Measurements from ENCODE around the gene SPTB. TPM values are rescaled to one million over a fixed set of nuclear protein-coding genes. Genes with fewer than 3 reads are reported as not detected.
A peak's percentile ranks its signal among the peaks of the same experiment; 100 is the strongest.

SPTB gene
- total RNA-seq, 1 experiment from 2014 or later = 0.43 TPM

- TF ChIP-seq CTCF (conservative IDR thresholded peaks at IDR 0.05; ENCODE audit: low read depth, low read length) (no peak), EZH2 (IDR thresholded peaks at IDR 0.05; ENCODE audit: borderline replicate concordance, low read depth, low read length, poor library complexity, severe bottlenecking) (no peak)
- POLR2A ChIA-PET (ENCODE audit: low non-redundant PET) = interaction anchor here (0.5 kb wide), 1 partner anchor 17 kb away, joined by 5 read pairs; no protein-coding TSS in a partner anchor
- DNase-seq (ENCODE audit: low spot score) = peak; percentile 85
- Histone ChIP-seq H3K4me3 (ENCODE audit: low read depth, low read length, poor library complexity, severe bottlenecking) (no peak overlapping the region), H3K36me3 (ENCODE audit: insufficient read depth, low read length, poor library complexity, severe bottlenecking) (no peaks in the 10 kb centered on the region), H3K9me3 (ENCODE audit: low read depth, low read length, poor library complexity, severe bottlenecking) (no peaks in the 10 kb centered on the region), H3K27ac (ENCODE audit: low read depth, low read length, poor library complexity, severe bottlenecking) (peak overlapping the region; percentile 50), H3K27me3 (replicated peaks; ENCODE audit: insufficient read depth, low read depth, low read length, poor library complexity) (no peaks in the 10 kb centered on the region), H3K4me1 (ENCODE audit: insufficient read depth, low read length, poor library complexity, severe bottlenecking) (peaks cover 42% of the 10 kb centered on the region)
- intact Hi-C loops (cut with micrococcal nuclease; ENCODE audit: unreplicated experiment) = loop anchor here (5.0 to 10.0 kb wide), 2 partner anchors 218 to 420 kb away; partner anchors contain the start of genes HSPA2 and PPP1R36
- no TSS peak for BruUV-seq (replicated peaks)
- CTCF ChIA-PET = interaction anchor here (0.8 to 1.2 kb wide), 2 partner anchors 11 to 130 kb away, joined by 3 to 4 read pairs; no protein-coding TSS in a partner anchor
Measured at GRCh38 chr14:64762044-64763034, 117.4 kb downstream of the SPTB start.

- ChIA-PET POLR2A (ENCODE audit: low non-redundant PET) (interaction anchor here (0.5 kb wide), 1 partner anchor 18 kb away, joined by 5 read pairs; no protein-coding TSS in a partner anchor), CTCF (interaction anchor here (0.5 to 1.2 kb wide), 2 partner anchors 12 to 119 kb away, joined by 3 to 4 read pairs; no protein-coding TSS in a partner anchor)
- no peak overlapping the region for H3K4me3 ChIP-seq (ENCODE audit: low read depth, low read length, poor library complexity, severe bottlenecking)
- BruUV-seq (replicated peaks) = no TSS peak
- intact Hi-C loops (cut with micrococcal nuclease; ENCODE audit: unreplicated experiment) = loop anchor here (5.0 to 10.0 kb wide), 2 partner anchors 217 to 419 kb away; partner anchors contain the start of genes HSPA2 and PPP1R36
- no peaks in the 10 kb centered on the region for H3K27me3 ChIP-seq (replicated peaks; ENCODE audit: insufficient read depth, low read depth, low read length, poor library complexity)
- no peak for TF ChIP-seq EZH2 (IDR thresholded peaks at IDR 0.05; ENCODE audit: borderline replicate concordance, low read depth, low read length, poor library complexity, severe bottlenecking)
- TF ChIP-seq CTCF (conservative IDR thresholded peaks at IDR 0.05; ENCODE audit: low read depth, low read length) = peak; percentile 19; the same call in 1 of the 2 replicates
- no peaks in the 10 kb centered on the region for H3K9me3 ChIP-seq (ENCODE audit: low read depth, low read length, poor library complexity, severe bottlenecking)
- peaks cover 42% of the 10 kb centered on the region for H3K4me1 ChIP-seq (ENCODE audit: insufficient read depth, low read length, poor library complexity, severe bottlenecking)
- H3K36me3 ChIP-seq (ENCODE audit: insufficient read depth, low read length, poor library complexity, severe bottlenecking) = no peaks in the 10 kb centered on the region
- peak overlapping the region; percentile 50 for H3K27ac ChIP-seq (ENCODE audit: low read depth, low read length, poor library complexity, severe bottlenecking)
- no peak for DNase-seq (ENCODE audit: low spot score)
Measured at GRCh38 chr14:64761441-64762043, 118.2 kb downstream of the SPTB start.

GRCh38 chr14:64760916-64761315 lies 118.8 kb downstream of the SPTB start:
- Histone ChIP-seq H3K36me3 (ENCODE audit: insufficient read depth, low read length, poor library complexity, severe bottlenecking) (no peaks in the 10 kb centered on the region), H3K27ac (ENCODE audit: low read depth, low read length, poor library complexity, severe bottlenecking) (no peak overlapping the region), H3K4me1 (ENCODE audit: insufficient read depth, low read length, poor library complexity, severe bottlenecking) (peaks cover 42% of the 10 kb centered on the region), H3K27me3 (replicated peaks; ENCODE audit: insufficient read depth, low read depth, low read length, poor library complexity) (no peaks in the 10 kb centered on the region), H3K4me3 (ENCODE audit: low read depth, low read length, poor library complexity, severe bottlenecking) (no peak overlapping the region), H3K9me3 (ENCODE audit: low read depth, low read length, poor library complexity, severe bottlenecking) (no peaks in the 10 kb centered on the region)
- no TSS peak for BruUV-seq (replicated peaks)
- DNase-seq (ENCODE audit: low spot score) = no peak
- intact Hi-C loops (cut with micrococcal nuclease; ENCODE audit: unreplicated experiment) = loop anchor here (5.0 to 10.0 kb wide), 2 partner anchors 216 to 419 kb away; partner anchors contain the start of genes HSPA2 and PPP1R36
- TF ChIP-seq CTCF (conservative IDR thresholded peaks at IDR 0.05; ENCODE audit: low read depth, low read length) (no peak), EZH2 (IDR thresholded peaks at IDR 0.05; ENCODE audit: borderline replicate concordance, low read depth, low read length, poor library complexity, severe bottlenecking) (no peak)
- POLR2A ChIA-PET (ENCODE audit: low non-redundant PET) = no interaction called here
- CTCF ChIA-PET = no interaction called here
